H1 (cell line): ENCODE results near the gene IFNGR1.

Source experiments
- BACH1 ChIP-seq: IDR thresholded peaks from 2 replicates; pipeline ENCODE4 v1.6.1; 2012; ENCODE audit warnings: low read length, improper control_type of control experiment
- CREB1 ChIP-seq: IDR thresholded peaks from 2 replicates; pipeline ENCODE4 v1.6.1; 2012; ENCODE audit warnings: inconsistent platforms
- CTCF ChIP-seq, 3 experiments: IDR thresholded peaks; 1 replicate in 2 of 3; 2 replicates in 1 of 3; pipeline versions ENCODE4 v1.5.1 to v1.6.1; 2011; ENCODE audit warnings: low read length in 3 of 3, mild to moderate bottlenecking in 3 of 3, inconsistent platforms in 2 of 3, low read depth in 1 of 3, moderate library complexity in 1 of 3; ENCODE audit not compliant: insufficient read depth in 1 of 3; ENCODE audit errors: control extremely low read depth in 1 of 3
- EZH2 ChIP-seq: fragments of 200-600 bp; sonication (generic); IDR thresholded peaks from 2 replicates; pipeline ENCODE4 v1.7.1; 2012; ENCODE audit warnings: low read depth, mild to moderate bottlenecking, moderate library complexity, low read length, inconsistent platforms; ENCODE audit not compliant: severe bottlenecking
- GTF2F1 ChIP-seq: IDR thresholded peaks from 2 replicates; pipeline ENCODE4 v1.6.1; 2012; ENCODE audit warnings: low read depth, low read length, improper control_type of control experiment, borderline replicate concordance
- KDM1A ChIP-seq: fragments of 200-600, 300-600 bp; sonication (generic); IDR thresholded peaks from 2 replicates; pipeline ENCODE4 v1.7.1; 2016; ENCODE audit warnings: mild to moderate bottlenecking, low read length, borderline replicate concordance
- POLR2A ChIP-seq, 2 experiments: IDR thresholded peaks; 1 replicate in 1 of 2; 2 replicates in 1 of 2; pipeline ENCODE4 v1.6.1; 2011; ENCODE audit warnings: low read depth in 2 of 2, low read length in 2 of 2, mild to moderate bottlenecking in 2 of 2; ENCODE audit errors: control extremely low read depth in 1 of 2
- POLR2AphosphoS5 ChIP-seq: IDR thresholded peaks from 2 replicates; pipeline ENCODE4 v1.6.1; 2011; ENCODE audit warnings: low read depth, low read length
- RAD21 ChIP-seq, 2 experiments: IDR thresholded peaks in 1 of 2; conservative IDR thresholded peaks in 1 of 2; 2 replicates each; pipeline ENCODE4 v1.6.1; 2011; ENCODE audit warnings: low read depth in 2 of 2, low read length in 2 of 2, improper control_type of control experiment in 1 of 2, inconsistent platforms in 1 of 2, mild to moderate bottlenecking in 1 of 2, moderate library complexity in 1 of 2
- SP1 ChIP-seq: IDR thresholded peaks from 2 replicates; pipeline ENCODE4 v1.6.1; 2011; ENCODE audit warnings: low read depth, low read length
- TF ChIP-seq, protein P1 (sequence below): IDR thresholded peaks from 2 replicates; pipeline ENCODE4 v1.6.1; 2012; ENCODE audit warnings: inconsistent platforms

GRCh38 chr6:137264311-137265075 lies 45.3 kb upstream of the IFNGR1 start:
- TF ChIP-seq SP1 (no peak), POLR2AphosphoS5 (no peak), RAD21 (IDR thresholded peaks at IDR 0.05 in 1 of 2, conservative IDR thresholded peaks at IDR 0.05 in 1 of 2; ENCODE audit: low read depth in 2 of 2, low read length in 2 of 2) (no peak), KDM1A (no peak), GTF2F1 (no peak), BACH1 (no peak), EZH2 (no peak), CREB1 (no peak), CTCF (IDR thresholded peaks at IDR 0.05; ENCODE audit: control extremely low read depth in 1 of 3, insufficient read depth in 1 of 3, low read depth in 1 of 3, low read length in 3 of 3) (no peak), POLR2A (IDR thresholded peaks at IDR 0.05; ENCODE audit: control extremely low read depth in 1 of 2, low read depth in 2 of 2, low read length in 2 of 2) (no peak)
- TF ChIP-seq, protein P1, sequence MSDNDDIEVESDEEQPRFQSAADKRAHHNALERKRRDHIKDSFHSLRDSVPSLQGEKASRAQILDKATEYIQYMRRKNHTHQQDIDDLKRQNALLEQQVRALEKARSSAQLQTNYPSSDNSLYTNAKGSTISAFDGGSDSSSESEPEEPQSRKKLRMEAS, result no peak
